OCI-M2 (cell line): Measurements from ENCODE around the gene SPTBN4.
A peak's percentile ranks its signal among the peaks of the same experiment; 100 is the strongest.
"Not testable (repeated sequence)": the region's sequence is repeated elsewhere in the genome, so short reads cannot be mapped to it uniquely, and the experiment has no call there.

Experiments used
- DNase-seq: peaks from one replicate; lab custom pipeline; 2025; ENCODE audit not compliant: unreplicated experiment; lab: John Stamatoyannopoulos, UW

Gene SPTBN4

GRCh38 chr19:40585241-40585981 is 118.6 kb downstream of the SPTBN4 start:
- DNase-seq: no peak

GRCh38 chr19:40585982-40586422 is 119.2 kb downstream of the SPTBN4 start:
- no peak for DNase-seq

GRCh38 chr19:40586611-40587010 is 119.8 kb downstream of the SPTBN4 start:
- no peak for DNase-seq

- no peak for DNase-seq
Measured at GRCh38 chr19:40588110-40588854, 121.5 kb downstream of the SPTBN4 start.

- DNase-seq: no peak
Measured at GRCh38 chr19:40588926-40589569, 122.2 kb downstream of the SPTBN4 start.

- DNase-seq: no peak
Measured at GRCh38 chr19:40589591-40590429, 123.0 kb downstream of the SPTBN4 start.

- DNase-seq: no peak
Measured at GRCh38 chr19:40590464-40591265, 123.9 kb downstream of the SPTBN4 start.

- not testable (repeated sequence) for DNase-seq
Measured at GRCh38 chr19:40591724-40592123, 124.9 kb downstream of the SPTBN4 start.

GRCh38 chr19:40592170-40592569 is 125.4 kb downstream of the SPTBN4 start:
- DNase-seq: no peak

- no peak for DNase-seq
Measured at GRCh38 chr19:40594255-40594654, 127.5 kb downstream of the SPTBN4 start.

- DNase-seq: no peak
Measured at GRCh38 chr19:40594657-40595091, 127.9 kb downstream of the SPTBN4 start.

- DNase-seq: no peak
Measured at GRCh38 chr19:40596608-40597328, 130.0 kb downstream of the SPTBN4 start.

GRCh38 chr19:40597329-40597838 is 130.6 kb downstream of the SPTBN4 start:
- DNase-seq: no peak

- peak; percentile 80 for DNase-seq
Measured at GRCh38 chr19:40598121-40598917, 131.5 kb downstream of the SPTBN4 start.

- no peak for DNase-seq
Measured at GRCh38 chr19:40598918-40599307, 132.1 kb downstream of the SPTBN4 start.

GRCh38 chr19:40599331-40599901 is 132.6 kb downstream of the SPTBN4 start:
- peak; percentile 60 for DNase-seq

GRCh38 chr19:40599902-40600569 is 133.2 kb downstream of the SPTBN4 start:
- no peak for DNase-seq
